ENCODE data around the gene EIF4E1B. TPM values are rescaled to one million over a fixed set of nuclear protein-coding genes. Genes with fewer than 3 reads are reported as not detected.

Gene EIF4E1B
- total RNA-seq, 1 donor from 2014 or later: 0.06 TPM

- Histone ChIP-seq H3K4me1 (peaks cover 33% of the 10 kb centered on the region), H2AFZ (replicated peaks) (peak overlapping the region; percentile 72), H4K20me1 (ENCODE audit: low read depth) (peaks cover 17% of the 10 kb centered on the region), H3K27me3 (no peaks in the 10 kb centered on the region), H3K9me3 (ENCODE audit: low read depth) (no peaks in the 10 kb centered on the region), H3K4me2 (peak overlapping the region; percentile 67), H3K4me3 (no peak overlapping the region), H3K79me2 (ENCODE audit: low read depth) (peaks cover 23% of the 10 kb centered on the region), H3F3A (ENCODE audit: low read depth) (peaks cover 22% of the 10 kb centered on the region), H3K27ac (no peak overlapping the region), H3K9ac (no peak overlapping the region), H3K36me3 (no peaks in the 10 kb centered on the region)
- no peak for DNase-seq (ENCODE audit: low spot score)
- Mint-ChIP-seq H3K27me3 (ENCODE audit: insufficient read depth, low read depth) (peaks cover 20% of the 10 kb centered on the region), H3K4me3 (peak overlapping the region; percentile 52), H3K27ac (peak overlapping the region; percentile 23), H3K36me3 (no peaks in the 10 kb centered on the region), H3K4me1 (peaks cover 36% of the 10 kb centered on the region), H3K9me3 (no peaks in the 10 kb centered on the region)
- no peak for TF ChIP-seq EZH2 (IDR thresholded peaks at IDR 0.05)
- no peak for TF ChIP-seq EZH2phosphoT487 (IDR thresholded peaks at IDR 0.05)
- TF ChIP-seq CTCF (IDR thresholded peaks at IDR 0.05): no peak
Observed at GRCh38 chr5:176644878-176645670, 14.6 kb downstream of the EIF4E1B start.

GRCh38 chr5:176646049-176646706 lies 15.7 kb downstream of the EIF4E1B start:
- no peak overlapping the region for H3K4me3 ChIP-seq
- H3K27ac Mint-ChIP-seq: peak overlapping the region; percentile 60
- peak overlapping the region; percentile 82 for H3K4me3 Mint-ChIP-seq

GRCh38 chr5:176646707-176647029 lies 16.2 kb downstream of the EIF4E1B start:
- no peaks in the 10 kb centered on the region for H3K9me3 Mint-ChIP-seq
- no peak for DNase-seq (ENCODE audit: low spot score)

More at GRCh38 chr5:176646049-176646706, 15.7 kb downstream of the EIF4E1B start:
- H3K27me3 Mint-ChIP-seq (ENCODE audit: insufficient read depth, low read depth): peaks cover 21% of the 10 kb centered on the region
- H3K9me3 Mint-ChIP-seq: no peaks in the 10 kb centered on the region
- no peak for DNase-seq (ENCODE audit: low spot score)
- Histone ChIP-seq H4K20me1 (ENCODE audit: low read depth) (peaks cover 24% of the 10 kb centered on the region), H3K27me3 (no peaks in the 10 kb centered on the region), H3K79me2 (ENCODE audit: low read depth) (peaks cover 30% of the 10 kb centered on the region), H3F3A (ENCODE audit: low read depth) (peaks cover 22% of the 10 kb centered on the region), H3K4me2 (peak overlapping the region; percentile 57), H3K9ac (no peak overlapping the region), H3K4me1 (peaks cover 34% of the 10 kb centered on the region), H3K36me3 (no peaks in the 10 kb centered on the region), H3K27ac (no peak overlapping the region), H3K9me3 (ENCODE audit: low read depth) (no peaks in the 10 kb centered on the region), H2AFZ (replicated peaks) (peak overlapping the region; percentile 23)
- peaks cover 39% of the 10 kb centered on the region for H3K4me1 Mint-ChIP-seq
- TF ChIP-seq EZH2phosphoT487 (IDR thresholded peaks at IDR 0.05) (no peak), CTCF (IDR thresholded peaks at IDR 0.05) (no peak), EZH2 (IDR thresholded peaks at IDR 0.05) (no peak)
- H3K36me3 Mint-ChIP-seq: no peaks in the 10 kb centered on the region

More at GRCh38 chr5:176646707-176647029, 16.2 kb downstream of the EIF4E1B start:
- Mint-ChIP-seq H3K27ac (peak overlapping the region; percentile 96), H3K36me3 (no peaks in the 10 kb centered on the region), H3K27me3 (ENCODE audit: insufficient read depth, low read depth) (peaks cover 22% of the 10 kb centered on the region), H3K4me1 (peaks cover 39% of the 10 kb centered on the region), H3K4me3 (peak overlapping the region; percentile 82)
- Histone ChIP-seq H3K4me1 (peaks cover 34% of the 10 kb centered on the region), H3K9me3 (ENCODE audit: low read depth) (no peaks in the 10 kb centered on the region), H3K79me2 (ENCODE audit: low read depth) (peaks cover 30% of the 10 kb centered on the region), H3K27me3 (no peaks in the 10 kb centered on the region), H3K9ac (no peak overlapping the region), H3K36me3 (no peaks in the 10 kb centered on the region), H3K27ac (no peak overlapping the region), H3F3A (ENCODE audit: low read depth) (peaks cover 22% of the 10 kb centered on the region), H2AFZ (replicated peaks) (peak overlapping the region; percentile 23), H3K4me2 (peak overlapping the region; percentile 57), H3K4me3 (no peak overlapping the region), H4K20me1 (ENCODE audit: low read depth) (peaks cover 24% of the 10 kb centered on the region)
- TF ChIP-seq EZH2 (IDR thresholded peaks at IDR 0.05): no peak
- TF ChIP-seq CTCF (IDR thresholded peaks at IDR 0.05): no peak
- TF ChIP-seq EZH2phosphoT487 (IDR thresholded peaks at IDR 0.05): no peak

Measured in neural progenitor cell (in vitro differentiated cells).